ENCODE measurements around the gene TMEM8B. TPM values are rescaled to one million over a fixed set of nuclear protein-coding genes. Genes with fewer than 3 reads are reported as not detected.

The TMEM8B gene
- total RNA-seq, 1 experiment from 2014 or later, result 9.3 TPM

GRCh38 chr9:35839926-35840325 is 10.9 kb downstream of the TMEM8B start:
- no peak overlapping the region for H2BK20ac ChIP-seq (ENCODE audit: low read depth, low read length, poor library complexity, severe bottlenecking)
- no peak overlapping the region for H3K18ac ChIP-seq (ENCODE audit: insufficient read length, low read depth, low read length)
- no peak overlapping the region for H2AK5ac ChIP-seq (ENCODE audit: insufficient read length, low read length)
- H3K14ac ChIP-seq (ENCODE audit: insufficient read depth, low read length), result no peak overlapping the region
- no peak overlapping the region for H2AFZ ChIP-seq (ENCODE audit: low read length)
- no peak overlapping the region for H3K4me2 ChIP-seq (ENCODE audit: insufficient read depth, insufficient read length, low read length)
- no peak overlapping the region for H3K9ac ChIP-seq (ENCODE audit: extremely low read depth, insufficient read length, low read length)
- Mint-ChIP-seq H3K4me3 (no peak overlapping the region), H3K4me1 (peaks cover 16 to 27% of the 10 kb centered on the region in 2 experiments), H3K9me3 (no peaks in the 10 kb centered on the region), H3K27ac (no peak overlapping the region; a peak in 1 of 7 replicates), H3K36me3 (ENCODE audit: insufficient read depth in 1 of 3, low read depth in 3 of 3) (no peaks in the 10 kb centered on the region; a peak in 3 of 7 replicates), H3K27me3 (ENCODE audit: low read depth) (peaks cover 20% of the 10 kb centered on the region)
- H2BK120ac ChIP-seq (ENCODE audit: low read depth, low read length, poor library complexity, severe bottlenecking), result no peak overlapping the region
- H2BK15ac ChIP-seq (ENCODE audit: low read depth, low read length), result no peak overlapping the region
- WGBS (ENCODE audit: extremely low coverage, insufficient read length, low lambda C conversion rate), result no CpG with 5 or more reads among the region's 5 CpGs
- H4K20me1 ChIP-seq (ENCODE audit: control insufficient read depth, insufficient read depth, insufficient read length), result no peaks in the 10 kb centered on the region
- peaks cover 8% of the 10 kb centered on the region; the same call in 1 of the 2 replicates for H3K4me1 ChIP-seq (ENCODE audit: insufficient read depth, low read length)
- H3K56ac ChIP-seq (ENCODE audit: insufficient read length, low read depth, low read length), result no peak overlapping the region
- no peak overlapping the region for H4K8ac ChIP-seq (replicated peaks; ENCODE audit: insufficient read length, low read depth, low read length)
- TF ChIP-seq CTCF (conservative IDR thresholded peaks at IDR 0.05), result no peak
- H3T11ph ChIP-seq (ENCODE audit: low read length), result no peak overlapping the region
- no peak overlapping the region for H3K23ac ChIP-seq (ENCODE audit: insufficient read length, low read depth, low read length)
- no peak overlapping the region for H2BK5ac ChIP-seq (ENCODE audit: insufficient read length, low read length)
- H4K91ac ChIP-seq (ENCODE audit: insufficient read length, low read depth, low read length), result no peak overlapping the region
- H3K23me2 ChIP-seq (ENCODE audit: insufficient read length, low read depth, low read length, poor library complexity, severe bottlenecking), result no peaks in the 10 kb centered on the region
- H4K5ac ChIP-seq (ENCODE audit: insufficient read length, low read depth, low read length), result no peak overlapping the region
- DNase-seq, result no peak
- H3K4ac ChIP-seq (ENCODE audit: low read depth, low read length), result no peak overlapping the region
- H3K9me3 ChIP-seq (ENCODE audit: control insufficient read depth, low read depth, low read length), result no peaks in the 10 kb centered on the region
- no peaks in the 10 kb centered on the region for H3K79me2 ChIP-seq (ENCODE audit: insufficient read depth, low read length)
- no peaks in the 10 kb centered on the region for H3K27me3 ChIP-seq (ENCODE audit: insufficient read depth, low read length)
- no peak overlapping the region for H2BK12ac ChIP-seq (ENCODE audit: insufficient read length, low read depth, low read length)
- H3K27ac ChIP-seq (ENCODE audit: insufficient read length, low read depth, low read length), result no peak overlapping the region
- no peaks in the 10 kb centered on the region for H3K79me1 ChIP-seq (ENCODE audit: insufficient read depth, low read depth, low read length, poor library complexity, severe bottlenecking)
